IPS DF 4.7 (cell line): ENCODE data around the gene SYT1.
"Not testable (repeated sequence)": the region's sequence is repeated elsewhere in the genome, so short reads cannot be mapped to it uniquely, and the experiment has no call there.

Experiments
- DNase-seq: peaks from one replicate; pipeline ENCODE4 v3.0.0-alpha.2; 2013; ENCODE audit warnings: low spot score; ENCODE audit errors: extremely low read depth

SYT1 gene

DNA sequence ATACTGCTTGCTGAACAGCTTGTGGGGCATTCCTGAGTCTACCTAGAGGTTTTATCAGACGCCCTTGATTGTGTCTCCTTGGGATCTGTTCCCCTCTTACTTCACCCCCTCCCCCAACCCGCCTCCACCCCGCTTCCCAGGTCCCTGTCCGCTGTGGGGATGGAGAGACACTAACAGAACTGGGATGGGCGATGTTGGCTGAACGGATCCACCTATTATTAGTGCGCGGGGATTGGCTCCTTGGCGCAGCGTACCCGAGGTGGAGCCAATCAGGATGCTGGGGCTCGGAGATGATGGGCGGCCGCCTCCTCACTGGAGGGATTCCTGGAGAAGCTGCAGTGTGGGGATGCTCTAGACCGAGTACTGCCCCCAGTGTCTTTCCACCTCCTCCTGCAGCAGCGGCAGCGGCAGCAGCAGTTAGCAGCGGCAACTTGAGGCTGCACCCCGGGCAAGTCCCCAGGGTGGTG, at the start of gene SYT1:
Gene SYT1 (plus strand): TSS at position 372 of the 467 bp plus-strand sequence.
- peak; percentile 87 for DNase-seq

DNA sequence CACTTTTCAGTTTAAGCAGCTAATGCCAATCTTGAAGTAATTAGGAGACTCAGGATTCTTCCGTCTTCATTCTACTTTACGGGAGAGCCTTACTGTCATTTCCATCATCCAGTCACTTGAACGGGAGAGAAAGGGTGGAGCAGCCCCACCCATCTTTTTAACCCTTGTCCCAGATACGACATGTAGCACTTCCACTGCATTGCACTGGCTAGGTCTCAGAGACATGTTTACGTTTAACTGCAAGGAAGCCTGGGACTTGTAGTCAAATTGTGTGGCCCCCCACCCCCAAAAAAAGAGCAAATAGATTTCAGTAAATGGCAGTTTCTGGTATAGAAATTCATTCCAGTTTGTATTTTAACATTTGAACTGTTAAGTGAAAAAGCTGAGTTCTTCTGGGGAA, 46.1 kb upstream of the SYT1 start:
- no peak for DNase-seq

DNA sequence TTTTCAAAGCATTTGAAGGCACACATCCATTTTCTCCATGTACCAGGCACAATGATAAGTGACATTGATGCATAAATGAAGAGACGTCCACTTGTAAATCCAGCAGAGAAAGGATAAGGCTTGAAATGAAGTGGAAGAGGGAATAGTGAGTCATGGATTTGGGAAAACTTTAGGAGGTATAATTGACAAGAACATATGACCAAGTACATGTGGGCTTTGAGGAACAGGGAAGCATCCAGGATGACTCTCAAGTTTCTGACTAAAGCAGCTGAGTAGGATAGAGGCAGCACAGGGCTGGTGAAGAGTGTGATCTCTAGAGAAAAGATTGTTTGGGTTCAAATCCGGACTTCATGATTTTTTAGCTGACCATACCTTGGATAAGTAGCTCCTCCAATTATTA, 43.6 kb upstream of the SYT1 start:
- no peak for DNase-seq

- DNase-seq, result no peak
These were observed 39.7 kb upstream of the SYT1 start for GRCh38 chr12:78824918-78825317.

DNA sequence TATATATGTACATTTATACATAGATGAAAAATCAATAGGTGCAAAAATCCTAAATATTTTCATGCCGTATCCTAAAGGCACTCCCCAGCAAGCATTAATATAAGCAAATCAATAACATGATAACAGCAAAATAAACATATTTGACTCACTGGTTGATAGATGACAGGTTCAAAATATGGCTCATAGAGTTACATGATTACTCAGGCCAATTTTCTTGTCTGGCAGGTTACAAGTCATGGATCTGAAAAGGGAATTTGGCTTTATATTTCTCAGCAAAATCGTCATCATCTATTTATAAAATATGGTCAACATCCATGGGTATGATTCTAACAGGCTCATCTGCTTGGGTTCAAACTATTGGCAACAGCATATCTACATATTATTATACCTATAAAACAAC, 34.9 kb upstream of the SYT1 start:
- DNase-seq, result no peak

DNA sequence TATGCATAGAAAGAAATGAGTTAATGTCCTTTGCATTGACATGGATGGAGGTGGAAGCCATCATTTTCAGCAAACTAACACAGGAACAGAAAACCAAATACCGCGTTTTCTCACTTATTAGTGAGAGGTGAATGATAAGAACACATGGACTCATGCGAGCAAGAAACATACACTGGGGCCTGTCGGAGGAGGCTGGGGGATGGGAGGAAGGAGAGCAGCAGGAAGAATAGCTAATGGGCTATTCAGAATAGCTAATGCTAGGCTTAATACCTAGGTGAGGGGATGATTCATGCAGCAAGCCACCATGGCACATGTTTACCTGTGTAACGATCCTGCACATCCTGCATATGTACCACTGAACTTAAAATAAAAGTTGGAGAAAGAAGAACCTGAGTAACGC, 29.1 kb upstream of the SYT1 start:
- no peak for DNase-seq

DNA sequence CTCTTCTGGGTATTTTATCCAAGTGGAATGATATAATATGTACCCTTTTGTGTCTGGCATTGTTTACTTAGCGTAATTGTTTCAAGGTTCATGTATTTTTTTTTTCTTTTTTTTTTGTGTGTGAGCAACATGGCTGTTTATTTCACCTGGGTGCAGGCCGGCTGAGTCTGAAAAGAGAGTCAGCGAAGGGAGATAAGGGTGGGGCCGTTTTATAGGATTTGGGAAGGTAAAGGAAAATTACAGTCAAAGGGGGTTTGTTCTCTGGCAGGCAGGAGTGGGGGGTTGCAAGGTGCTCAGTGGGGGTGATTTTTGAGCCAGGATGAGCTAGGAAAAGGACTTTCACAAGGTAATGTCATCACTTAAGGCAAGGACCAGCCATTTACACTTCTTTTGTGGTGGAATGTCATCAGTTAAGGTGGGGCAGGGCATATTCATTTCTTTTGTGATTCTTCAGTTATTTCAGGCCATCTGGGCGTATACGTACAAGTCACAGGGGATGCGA, 24.0 kb upstream of the SYT1 start:
- not testable (repeated sequence) for DNase-seq

DNA sequence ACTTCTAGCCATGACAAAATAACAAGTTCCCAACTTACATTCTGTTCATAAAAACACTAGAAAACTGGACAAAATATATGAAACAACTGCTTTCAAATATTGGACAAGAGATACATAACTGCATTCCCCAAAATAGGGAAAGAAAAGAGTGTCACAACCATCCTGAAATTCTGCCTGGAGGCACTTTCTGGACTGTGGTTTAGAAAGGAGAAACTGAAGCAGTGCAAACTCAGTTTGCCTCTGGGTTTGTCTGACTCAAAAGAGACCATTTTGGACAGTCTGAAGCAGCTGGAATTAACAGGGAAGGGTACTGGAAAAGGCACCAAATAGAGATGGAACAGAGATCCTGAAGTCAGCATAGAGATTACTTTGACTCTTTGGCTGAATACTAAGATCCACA, 11.3 kb upstream of the SYT1 start:
- no peak for DNase-seq

GRCh38 chr12:78863482-78864402, 832 bp upstream of the SYT1 start:
- DNase-seq, result peak; percentile 80

- no peak for DNase-seq
These were observed 393 bp downstream of the SYT1 start for GRCh38 chr12:78864870-78865463.

GRCh38 chr12:78865516-78865915, 942 bp downstream of the SYT1 start:
- DNase-seq, result no peak

DNA sequence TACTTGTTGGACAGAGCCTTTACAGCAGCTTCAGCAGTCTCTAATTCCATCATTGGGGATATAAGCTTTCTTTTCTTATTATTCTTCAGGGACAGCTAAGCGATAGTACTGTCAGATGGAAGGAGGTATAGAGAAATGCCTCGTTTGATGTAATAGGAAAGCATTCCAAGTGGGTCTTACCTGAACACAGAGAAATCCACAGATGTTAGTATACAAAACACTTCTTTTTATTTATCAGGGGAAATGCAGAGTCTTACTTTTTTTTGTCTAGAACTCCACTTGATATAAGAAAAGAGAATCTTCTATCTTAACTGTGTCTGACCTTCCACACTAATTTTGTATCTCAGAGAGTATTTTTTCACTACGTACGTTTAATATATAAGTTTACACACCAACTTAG, 1.9 kb downstream of the SYT1 start:
- DNase-seq, result no peak

DNA sequence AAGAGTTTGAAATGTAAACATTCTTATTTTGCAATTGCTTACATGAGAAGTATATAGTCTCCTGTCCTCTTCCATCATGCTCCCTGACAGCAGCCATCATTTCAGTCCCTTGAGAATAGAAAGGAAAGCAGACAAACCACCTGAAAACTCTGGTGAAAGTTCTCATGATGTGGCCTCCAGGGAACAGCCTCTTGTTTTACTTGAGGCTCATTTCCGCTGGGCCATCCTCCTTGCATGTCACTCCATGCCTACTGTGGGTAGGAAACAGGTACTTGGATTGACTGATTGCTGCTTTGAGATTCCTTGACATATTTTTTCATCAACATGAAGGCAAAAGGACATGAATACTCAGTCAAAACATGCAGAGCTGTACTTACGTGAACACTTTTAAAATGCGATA, 6.0 kb downstream of the SYT1 start:
- no peak for DNase-seq

GRCh38 chr12:78871566-78871965, 7.0 kb downstream of the SYT1 start:
- no peak for DNase-seq

- no peak for DNase-seq
These were observed 13.9 kb downstream of the SYT1 start for GRCh38 chr12:78878459-78878858.

GRCh38 chr12:78878866-78879265, 14.3 kb downstream of the SYT1 start:
- DNase-seq, result no peak

GRCh38 chr12:78880078-78880477, 15.5 kb downstream of the SYT1 start:
- no peak for DNase-seq

GRCh38 chr12:78881685-78882084, 17.1 kb downstream of the SYT1 start:
- DNase-seq, result no peak

DNA sequence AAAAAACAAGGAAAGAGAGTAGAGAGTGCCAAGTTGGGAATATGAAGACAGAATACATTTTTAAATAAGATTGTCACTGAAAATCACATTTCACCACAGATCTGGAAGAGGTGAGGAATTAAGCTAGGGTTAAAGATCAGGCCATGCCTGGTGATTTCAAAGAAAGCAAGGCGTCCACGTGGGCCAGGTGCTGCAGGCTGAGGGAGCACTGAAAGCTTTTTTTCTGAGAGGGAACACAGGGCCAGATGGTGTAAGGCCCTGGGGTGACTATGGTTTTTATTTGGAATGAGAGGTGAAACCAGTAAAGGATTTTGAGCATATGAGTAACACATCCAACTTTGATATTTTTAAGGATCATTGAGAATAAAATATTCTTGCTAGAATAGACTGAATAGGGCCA, 20.9 kb downstream of the SYT1 start:
- DNase-seq, result no peak

DNA sequence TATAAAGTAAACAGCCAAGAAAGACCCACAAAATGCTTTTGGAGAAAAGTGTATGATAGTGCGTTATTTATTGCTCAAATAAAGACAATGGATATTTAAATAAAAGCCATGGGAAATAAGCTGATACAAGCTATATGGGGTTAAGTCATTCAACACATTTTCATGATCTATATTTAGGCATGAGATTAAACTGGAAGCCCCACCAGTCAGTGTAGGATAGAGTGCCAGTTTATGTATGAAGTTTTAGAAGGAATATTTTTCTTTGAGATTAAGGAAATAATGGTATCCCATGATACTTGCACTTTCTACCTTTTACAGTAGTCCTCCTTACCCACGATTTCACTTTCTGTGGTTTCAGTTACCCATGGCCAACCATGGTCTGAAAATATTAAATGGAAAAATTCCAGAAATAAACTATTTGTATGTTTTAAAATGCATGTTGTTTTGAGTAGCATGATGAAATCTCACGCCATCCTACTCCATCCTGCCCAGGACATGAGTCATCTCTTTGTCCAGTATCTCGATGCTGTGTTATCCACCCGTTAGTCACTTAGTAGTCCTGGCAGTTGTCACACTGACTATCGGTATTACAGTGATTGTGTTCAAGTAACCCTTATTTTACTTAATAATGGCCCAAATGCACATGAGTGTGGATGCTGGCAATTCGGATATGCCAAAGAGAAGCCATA, 22.3 kb downstream of the SYT1 start:
- DNase-seq, result no peak

DNA sequence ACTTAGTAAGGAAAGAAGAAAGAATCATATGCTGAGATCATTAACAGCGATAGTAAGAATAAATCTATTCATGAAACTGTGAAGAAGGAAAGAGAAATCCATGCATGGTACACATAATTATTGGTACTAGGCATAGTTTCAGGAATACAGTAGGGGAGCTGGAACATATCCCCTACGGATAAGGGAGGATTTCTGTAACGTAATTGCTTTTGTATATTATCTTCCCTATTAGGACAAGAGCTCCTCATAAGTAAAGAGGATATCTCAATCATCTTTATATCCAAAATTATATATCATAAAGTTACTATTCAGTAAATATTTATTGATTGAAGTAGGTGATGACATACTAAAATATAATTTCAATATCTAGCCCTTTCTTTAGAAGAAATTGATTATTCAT, 22.9 kb downstream of the SYT1 start:
- no peak for DNase-seq

GRCh38 chr12:78888568-78888967, 24.0 kb downstream of the SYT1 start:
- DNase-seq, result no peak
